Omental fat pad (tissue), 4 donors: ENCODE results near the gene HCN4. TPM values are rescaled to one million over a fixed set of nuclear protein-coding genes. Genes with fewer than 3 reads are reported as not detected.

Source experiments
- ATAC-seq: fragments of 150-250 bp; one replicate; pipeline ENCODE4 v1.9.1; 2016; ENCODE audit warnings: mild to moderate bottlenecking, moderate library complexity; ENCODE audit not compliant: low FRiP score
- DNase-seq: peaks from one replicate; pipeline ENCODE4 v3.0.0-alpha.2; 2019; ENCODE audit warnings: low spot score
- CTCF ChIP-seq, 3 donors: fragments of 450-650 bp; IDR thresholded peaks; one replicate each; pipeline ENCODE4 v1.5.1; 2016 to 2017; ENCODE audit warnings: antibody characterized with exemption in 3 of 3, mild to moderate bottlenecking in 3 of 3, moderate library complexity in 2 of 3
- total RNA-seq, 4 donors: library from RNA; depleted of rRNA; stranded (reverse); fragments of >200 nt; gene quantifications; one replicate each; pipeline ENCODE4 v1.1.0, GENCODE V29; 2016

The HCN4 gene
- total RNA-seq, 4 donors from 2014 or later = not detected

DNA sequence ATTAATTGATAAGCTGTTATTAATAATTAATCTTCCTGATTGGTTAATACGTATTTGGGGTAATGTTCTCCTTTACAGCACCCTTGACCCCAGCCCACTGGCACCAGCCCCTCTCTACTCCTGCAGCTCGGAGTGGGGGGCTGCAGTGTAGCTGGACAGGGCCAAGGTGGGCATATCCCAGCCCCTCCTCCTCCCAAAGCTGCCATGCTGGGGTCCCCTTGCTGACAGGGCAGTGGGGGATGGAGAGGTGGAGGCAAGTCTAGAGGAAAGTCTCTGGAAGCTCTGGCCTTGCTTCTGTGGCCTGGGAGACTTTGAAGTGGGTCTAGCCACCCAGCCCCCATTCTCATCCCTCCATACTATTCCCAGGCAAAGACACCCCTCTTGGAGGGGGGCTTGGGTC, 35.8 kb downstream of the HCN4 start:
- no peak for TF ChIP-seq CTCF (IDR thresholded peaks at IDR 0.05)
- ATAC-seq (no peak), DNase-seq (no peak)

DNA sequence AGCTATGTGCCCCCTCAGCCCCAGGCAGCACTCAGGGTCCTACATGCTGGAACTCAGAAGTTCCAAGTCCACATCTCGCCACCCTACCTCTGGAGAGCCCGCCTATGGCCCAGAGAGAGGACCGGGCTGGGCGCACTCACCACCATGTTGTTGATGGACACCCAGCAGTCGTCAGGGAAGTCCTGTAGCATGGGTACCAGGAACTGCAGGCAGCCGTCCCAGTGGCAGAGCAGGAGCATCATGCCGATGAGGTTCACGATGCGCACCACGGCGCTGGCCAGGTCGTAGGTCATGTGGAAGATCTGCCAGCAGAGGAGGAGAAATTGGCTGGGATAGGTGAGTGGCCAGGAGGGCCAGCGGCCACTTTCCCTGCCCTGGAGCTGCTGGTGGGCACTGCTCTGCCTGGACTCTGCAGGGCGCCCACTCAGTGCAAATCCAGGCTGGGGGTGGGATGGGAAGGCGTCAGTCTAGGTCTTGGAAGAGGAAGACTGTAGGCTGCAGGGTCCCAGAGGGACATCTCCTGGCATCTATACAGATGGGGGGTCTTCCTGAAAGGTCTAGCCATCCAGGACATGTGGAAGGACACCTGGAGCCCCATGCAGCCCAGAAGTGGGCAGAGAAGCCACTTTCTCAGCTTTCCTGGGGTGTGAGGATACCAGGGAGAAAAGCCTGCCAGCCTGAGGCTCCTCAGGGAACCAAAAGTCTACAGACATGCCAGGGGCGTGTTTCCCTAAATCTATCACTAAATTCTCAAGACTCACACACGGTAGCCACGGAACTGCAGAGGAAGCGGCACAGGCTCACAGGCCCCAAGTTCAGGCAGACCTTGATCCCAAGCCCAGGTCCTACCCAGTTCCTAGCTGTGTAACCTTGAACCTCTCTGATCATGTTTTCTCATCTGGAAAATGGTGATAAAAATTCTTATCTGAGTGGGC, 36.5 kb downstream of the HCN4 start:
- DNase-seq (no peak), ATAC-seq (no peak)
- TF ChIP-seq CTCF (IDR thresholded peaks at IDR 0.05) = no peak

GRCh38 chr15:73331501-73331900, 37.3 kb downstream of the HCN4 start:
- no peak for TF ChIP-seq CTCF (IDR thresholded peaks at IDR 0.05)
- ATAC-seq (no peak), DNase-seq (no peak)

- ATAC-seq = no peak
- DNase-seq = no peak
- no peak for TF ChIP-seq CTCF (IDR thresholded peaks at IDR 0.05)
Measured at GRCh38 chr15:73330206-73331051, 38.3 kb downstream of the HCN4 start.

DNA sequence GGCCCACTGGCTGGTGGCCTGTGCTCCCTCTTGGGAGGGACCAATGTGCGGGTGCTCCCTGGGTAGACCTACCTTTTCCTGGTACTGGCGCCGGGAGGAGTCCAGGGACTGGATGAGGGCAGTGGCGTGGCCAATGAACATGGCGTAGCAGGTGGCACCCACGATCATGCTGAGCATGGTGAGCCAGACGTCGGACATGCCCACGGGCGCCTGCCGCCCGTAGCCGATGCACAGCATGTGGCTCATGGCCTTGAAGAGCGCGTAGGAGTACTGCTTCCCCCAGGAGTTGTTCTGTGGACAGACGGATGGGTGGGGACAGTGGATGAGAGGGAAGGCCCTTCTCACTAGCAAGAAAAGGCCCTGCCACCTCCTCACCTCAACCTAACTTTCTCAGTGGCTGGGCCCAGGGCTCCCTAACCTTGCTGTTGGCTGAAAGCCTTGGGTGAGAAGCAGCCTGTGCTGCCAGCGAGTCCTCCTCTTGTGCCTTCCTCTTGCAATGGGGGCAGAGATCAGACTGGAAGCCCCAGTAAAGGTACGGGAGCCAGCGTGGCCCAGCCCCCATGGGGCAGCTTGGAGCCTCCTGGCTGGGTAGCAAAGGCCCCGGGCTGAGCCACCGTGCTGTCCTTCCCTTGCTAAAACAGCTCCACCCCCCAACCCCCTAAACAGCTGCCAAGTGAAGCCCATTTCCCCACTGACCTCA, 39.1 kb downstream of the HCN4 start:
- no peak for DNase-seq
- ATAC-seq = no peak
- TF ChIP-seq CTCF (IDR thresholded peaks at IDR 0.05) = no peak

- DNase-seq (no peak), ATAC-seq (no peak)
- no peak for TF ChIP-seq CTCF (IDR thresholded peaks at IDR 0.05)
Measured at GRCh38 chr15:73328981-73329380, 39.8 kb downstream of the HCN4 start.
